SK-N-MC (cell line): ENCODE results near the gene RABGEF1.
"Not testable (repeated sequence)": the region's sequence is repeated elsewhere in the genome, so short reads cannot be mapped to it uniquely, and the experiment has no call there.

Experiments used
- DNase-seq: peaks from one replicate; pipeline ENCODE4 v3.0.0-alpha.2; 2011; ENCODE audit warnings: low read depth, low spot score
- H3K27ac ChIP-seq: fragments of 200-600 bp; sonication (generic); 2 replicates; pipeline ENCODE4 v1.5.1; 2016; ENCODE audit warnings: mixed run types
- H3K36me3 ChIP-seq: fragments of 200-600 bp; sonication (generic); 2 replicates; pipeline ENCODE4 v1.6.1; 2017; ENCODE audit warnings: antibody characterized with exemption, low read length, mixed read lengths; ENCODE audit not compliant: insufficient read depth
- H3K4me3 ChIP-seq: fragments of 200-600 bp; sonication (generic); 2 replicates; pipeline ENCODE4 v1.5.1; 2016
- H3K9ac ChIP-seq: fragments of 200-600 bp; sonication (generic); 2 replicates; pipeline ENCODE4 v1.8.0; 2017; ENCODE audit warnings: mixed run types, mixed read lengths; ENCODE audit not compliant: insufficient read length
- H3K9me3 ChIP-seq: fragments of 200-600 bp; sonication (generic); 2 replicates; pipeline ENCODE4 v1.6.1; 2017; ENCODE audit warnings: low read depth, mild to moderate bottlenecking, antibody characterized with exemption, low read length, moderate library complexity, mixed read lengths
- EZH2 ChIP-seq: fragments of 200-600 bp; sonication (generic); IDR thresholded peaks from one replicate; pipeline ENCODE4 v1.6.1; 2017; ENCODE audit warnings: antibody characterized with exemption
- FOXP2 ChIP-seq: optimal IDR thresholded peaks from 2 replicates; pipeline ENCODE3; 2011; ENCODE audit warnings: mild to moderate bottlenecking, moderate library complexity; ENCODE audit not compliant: insufficient read depth; ENCODE audit errors: extremely low read length, control extremely low read depth
- POLR2AphosphoS5 ChIP-seq: IDR thresholded peaks from 2 replicates; pipeline ENCODE4 v1.6.1; 2012; ENCODE audit warnings: mild to moderate bottlenecking, low read depth, low read length, borderline replicate concordance

Gene RABGEF1

GRCh38 chr7:66768865-66769832 is 28.6 kb downstream of the RABGEF1 start:
- Histone ChIP-seq H3K36me3 (no peaks in the 10 kb centered on the region; the same call in 1 of the 2 replicates), H3K9me3 (no peaks in the 10 kb centered on the region), H3K4me3 (no peak overlapping the region), H3K27ac (no peak overlapping the region), H3K9ac (no peak overlapping the region)
- no peak for DNase-seq
- TF ChIP-seq FOXP2 (no peak), EZH2 (no peak), POLR2AphosphoS5 (no peak)

GRCh38 chr7:66769833-66770512 is 29.4 kb downstream of the RABGEF1 start:
- no peaks in the 10 kb centered on the region for H3K9me3 ChIP-seq
- no peak overlapping the region for H3K27ac ChIP-seq
- H3K9ac ChIP-seq: no peak overlapping the region
- TF ChIP-seq POLR2AphosphoS5: no peak
- H3K36me3 ChIP-seq: peaks cover 8% of the 10 kb centered on the region; the same call in 1 of the 2 replicates
- no peak for DNase-seq
- H3K4me3 ChIP-seq: no peak overlapping the region

GRCh38 chr7:66771795-66772194 is 31.3 kb downstream of the RABGEF1 start:
- no peak for DNase-seq
- no peak overlapping the region for H3K4me3 ChIP-seq
- no peak overlapping the region for H3K27ac ChIP-seq
- H3K9ac ChIP-seq: no peak overlapping the region
- no peaks in the 10 kb centered on the region for H3K9me3 ChIP-seq
- no peak for TF ChIP-seq POLR2AphosphoS5
- no peak for TF ChIP-seq EZH2
- no peak for TF ChIP-seq FOXP2
- peaks cover 21% of the 10 kb centered on the region for H3K36me3 ChIP-seq

GRCh38 chr7:66773744-66774143 is 33.2 kb downstream of the RABGEF1 start:
- not testable (repeated sequence) for H3K9me3 ChIP-seq, H3K9ac ChIP-seq, DNase-seq, H3K27ac ChIP-seq, H3K4me3 ChIP-seq
- H3K36me3 ChIP-seq: peaks cover 24% of the 10 kb centered on the region

DNA sequence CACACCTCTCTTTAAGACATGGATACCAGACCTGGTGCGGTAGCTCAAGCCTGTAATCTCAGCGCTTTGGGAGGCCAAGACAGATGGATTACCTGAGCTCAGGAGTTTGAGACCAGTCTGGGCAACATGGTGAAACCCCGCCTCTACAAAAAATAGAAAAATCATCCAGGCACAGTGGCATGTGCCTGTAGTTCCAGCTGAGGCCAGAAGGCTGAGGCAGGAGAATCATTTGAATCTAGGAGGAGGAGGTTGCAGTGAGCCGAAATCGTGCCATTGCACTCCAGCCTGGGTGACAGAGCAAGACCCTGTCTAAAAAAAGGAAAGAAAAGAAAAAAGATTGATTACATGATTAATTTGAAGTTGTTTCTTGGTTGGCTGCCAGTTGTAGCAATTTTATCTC is 35.9 kb downstream of the RABGEF1 start:
- not testable (repeated sequence) for H3K4me3 ChIP-seq, H3K27ac ChIP-seq, DNase-seq, H3K9ac ChIP-seq, H3K9me3 ChIP-seq
- peaks cover 29% of the 10 kb centered on the region for H3K36me3 ChIP-seq

DNA sequence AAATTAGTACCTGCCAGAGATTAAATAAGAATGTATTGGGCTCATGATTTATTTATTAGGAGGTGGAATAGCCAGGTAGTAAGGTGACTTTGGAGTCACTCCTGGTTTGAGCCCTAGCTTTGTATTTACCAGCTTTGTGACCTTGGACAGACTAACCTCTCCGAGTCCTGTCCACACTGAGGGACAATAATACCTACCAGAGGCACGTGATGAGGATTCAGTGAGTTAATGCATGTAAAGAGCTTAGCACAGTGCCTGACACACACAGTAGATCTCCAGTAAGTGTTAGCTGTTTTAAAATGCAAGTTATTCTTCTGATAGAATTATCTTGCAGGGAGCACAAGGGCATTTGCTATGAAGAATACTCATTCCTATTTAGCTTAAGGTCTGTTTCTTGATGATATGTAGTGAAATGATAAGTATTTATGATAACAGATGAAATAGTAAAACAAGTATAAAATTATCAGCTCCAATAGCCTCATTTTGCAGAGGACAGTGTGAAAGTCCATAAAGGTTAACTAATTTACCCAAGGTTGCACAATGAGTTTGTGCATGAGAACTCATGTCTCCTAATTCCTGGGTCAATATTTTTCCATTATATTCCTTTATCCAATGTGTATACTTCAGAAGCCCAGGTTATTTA is 36.4 kb downstream of the RABGEF1 start:
- Histone ChIP-seq H3K9ac (no peak overlapping the region), H3K9me3 (no peaks in the 10 kb centered on the region), H3K36me3 (peaks cover 30% of the 10 kb centered on the region), H3K4me3 (no peak overlapping the region), H3K27ac (no peak overlapping the region)
- DNase-seq: no peak
- TF ChIP-seq POLR2AphosphoS5 (no peak), FOXP2 (no peak), EZH2 (no peak)

DNA sequence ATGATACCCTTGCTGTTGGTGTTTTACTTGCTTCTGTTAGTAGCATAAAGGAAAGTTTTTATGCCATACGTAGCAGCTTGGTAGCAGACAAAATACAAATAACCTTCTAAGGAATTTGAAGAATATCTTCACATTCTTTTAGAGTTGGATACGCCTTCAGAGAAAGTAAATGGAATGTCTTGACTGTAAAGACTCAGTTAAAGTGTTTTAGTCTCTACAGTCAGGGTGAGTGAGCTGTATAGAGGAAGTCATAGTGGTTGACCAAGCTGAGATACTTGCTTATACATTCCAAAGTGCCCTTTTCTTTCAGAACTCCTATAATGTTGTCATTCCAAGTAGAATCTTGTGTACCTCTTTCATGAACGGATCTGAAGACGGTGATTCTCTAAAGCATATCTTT is 37.7 kb downstream of the RABGEF1 start:
- no peak overlapping the region for H3K9ac ChIP-seq
- TF ChIP-seq POLR2AphosphoS5 (no peak), EZH2 (no peak), FOXP2 (no peak)
- peaks cover 31% of the 10 kb centered on the region for H3K36me3 ChIP-seq
- DNase-seq: no peak
- no peak overlapping the region for H3K27ac ChIP-seq
- no peaks in the 10 kb centered on the region for H3K9me3 ChIP-seq
- H3K4me3 ChIP-seq: no peak overlapping the region

GRCh38 chr7:66779669-66780409 is 39.3 kb downstream of the RABGEF1 start:
- no peak overlapping the region for H3K27ac ChIP-seq
- no peak for DNase-seq
- no peak overlapping the region for H3K9ac ChIP-seq
- peaks cover 29% of the 10 kb centered on the region for H3K36me3 ChIP-seq
- no peaks in the 10 kb centered on the region for H3K9me3 ChIP-seq
- TF ChIP-seq POLR2AphosphoS5 (no peak), EZH2 (no peak), FOXP2 (no peak)
- H3K4me3 ChIP-seq: no peak overlapping the region
